ENCODE results near the gene FOCAD.

The FOCAD gene

GRCh38 chr9:20898885-20899554 lies 215.0 kb downstream of the FOCAD start:
- no peaks in the 10 kb centered on the region for H3K79me2 ChIP-seq (ENCODE audit: control insufficient read depth, low read length)
- peaks cover 9% of the 10 kb centered on the region for H3K4me1 ChIP-seq (ENCODE audit: control insufficient read depth, low read length)
- TF ChIP-seq CTCF (IDR thresholded peaks at IDR 0.05; ENCODE audit: low read depth, low read length, poor library complexity, severe bottlenecking): no peak
- TF ChIP-seq EZH2phosphoT487 (IDR thresholded peaks at IDR 0.05; ENCODE audit: borderline replicate concordance, low read length): no peak
- H3K27ac ChIP-seq (ENCODE audit: low read depth, low read length): no peak overlapping the region
- no peaks in the 10 kb centered on the region for H3F3A ChIP-seq (ENCODE audit: control insufficient read depth, insufficient read depth)
- H3K4me2 ChIP-seq (ENCODE audit: low read length): no peak overlapping the region
- no peaks in the 10 kb centered on the region for H3K9me3 ChIP-seq (ENCODE audit: control insufficient read depth, insufficient read depth, low read length)
- no peak overlapping the region for H3K4me3 ChIP-seq (ENCODE audit: low read length)
- no peaks in the 10 kb centered on the region for H3K36me3 ChIP-seq (ENCODE audit: control insufficient read depth, low read length)
- H4K20me1 ChIP-seq (ENCODE audit: control insufficient read depth, insufficient read depth, low read depth, low read length): no peaks in the 10 kb centered on the region
- H3K27me3 ChIP-seq (ENCODE audit: control insufficient read depth, low read length): no peaks in the 10 kb centered on the region
- H3K9me2 ChIP-seq (replicated peaks; ENCODE audit: control insufficient read depth, low read length): no peaks in the 10 kb centered on the region

- H3K4me3 ChIP-seq (ENCODE audit: low read length): no peak overlapping the region
- TF ChIP-seq EZH2phosphoT487 (IDR thresholded peaks at IDR 0.05; ENCODE audit: borderline replicate concordance, low read length) (no peak), CTCF (IDR thresholded peaks at IDR 0.05; ENCODE audit: low read depth, low read length, poor library complexity, severe bottlenecking) (no peak)
- H3K36me3 ChIP-seq (ENCODE audit: control insufficient read depth, low read length): no peaks in the 10 kb centered on the region
- no peak overlapping the region for H3K4me2 ChIP-seq (ENCODE audit: low read length)
- H3K79me2 ChIP-seq (ENCODE audit: control insufficient read depth, low read length): no peaks in the 10 kb centered on the region
- H3F3A ChIP-seq (ENCODE audit: control insufficient read depth, insufficient read depth): no peaks in the 10 kb centered on the region
- H3K9me2 ChIP-seq (replicated peaks; ENCODE audit: control insufficient read depth, low read length): no peaks in the 10 kb centered on the region
- no peak overlapping the region for H3K27ac ChIP-seq (ENCODE audit: low read depth, low read length)
- no peaks in the 10 kb centered on the region for H4K20me1 ChIP-seq (ENCODE audit: control insufficient read depth, insufficient read depth, low read depth, low read length)
- no peaks in the 10 kb centered on the region for H3K27me3 ChIP-seq (ENCODE audit: control insufficient read depth, low read length)
- H3K4me1 ChIP-seq (ENCODE audit: control insufficient read depth, low read length): peaks cover 9% of the 10 kb centered on the region
- H3K9me3 ChIP-seq (ENCODE audit: control insufficient read depth, insufficient read depth, low read length): no peaks in the 10 kb centered on the region
Measured at GRCh38 chr9:20903212-20903611, 219.2 kb downstream of the FOCAD start.

GRCh38 chr9:20904995-20905394 lies 220.9 kb downstream of the FOCAD start:
- Histone ChIP-seq H3K36me3 (ENCODE audit: control insufficient read depth, low read length) (no peaks in the 10 kb centered on the region), H3K9me3 (ENCODE audit: control insufficient read depth, insufficient read depth, low read length) (no peaks in the 10 kb centered on the region), H3K9me2 (replicated peaks; ENCODE audit: control insufficient read depth, low read length) (no peaks in the 10 kb centered on the region), H3K4me1 (ENCODE audit: control insufficient read depth, low read length) (peaks cover 5% of the 10 kb centered on the region), H4K20me1 (ENCODE audit: control insufficient read depth, insufficient read depth, low read depth, low read length) (no peaks in the 10 kb centered on the region), H3K4me2 (ENCODE audit: low read length) (no peak overlapping the region), H3K27ac (ENCODE audit: low read depth, low read length) (no peak overlapping the region), H3K27me3 (ENCODE audit: control insufficient read depth, low read length) (no peaks in the 10 kb centered on the region), H3F3A (ENCODE audit: control insufficient read depth, insufficient read depth) (no peaks in the 10 kb centered on the region), H3K79me2 (ENCODE audit: control insufficient read depth, low read length) (no peaks in the 10 kb centered on the region), H3K4me3 (ENCODE audit: low read length) (no peak overlapping the region)
- TF ChIP-seq EZH2phosphoT487 (IDR thresholded peaks at IDR 0.05; ENCODE audit: borderline replicate concordance, low read length): no peak
- no peak for TF ChIP-seq CTCF (IDR thresholded peaks at IDR 0.05; ENCODE audit: low read depth, low read length, poor library complexity, severe bottlenecking)

All from DOHH2 (cell line).